Measurements from ENCODE around the gene KNDC1.

Gene KNDC1

GRCh38 chr10:133266056-133266795, 106.2 kb downstream of the KNDC1 start:
- ChIA-PET CTCF (interaction anchor here (0.6 to 1.1 kb wide), 4 partner anchors 9 to 38 kb away, joined by 3 to 5 read pairs (median 4); no protein-coding TSS in a partner anchor), POLR2A (no interaction called here)

More at GRCh38 chr10:133266056-133266795, 106.2 kb downstream of the KNDC1 start:
- Histone ChIP-seq H3K4me1 (ENCODE audit: control insufficient read depth, insufficient read depth, low read length) (peaks cover 3% of the 10 kb centered on the region), H3K36me3 (ENCODE audit: control insufficient read depth in 2 of 2, insufficient read depth in 1 of 2, low read length in 2 of 2) (peaks cover 0 to 10% of the 10 kb centered on the region in 2 experiments; a peak in 1 of 3 replicates), H3K4me3 (ENCODE audit: low read depth, low read length) (no peak overlapping the region), H3K9me3 (ENCODE audit: control insufficient read depth, insufficient read depth, low read depth, low read length) (no peaks in the 10 kb centered on the region), H3K27ac (ENCODE audit: extremely low read depth, low read depth, low read length) (no peak overlapping the region)
- TF ChIP-seq, protein P1, sequence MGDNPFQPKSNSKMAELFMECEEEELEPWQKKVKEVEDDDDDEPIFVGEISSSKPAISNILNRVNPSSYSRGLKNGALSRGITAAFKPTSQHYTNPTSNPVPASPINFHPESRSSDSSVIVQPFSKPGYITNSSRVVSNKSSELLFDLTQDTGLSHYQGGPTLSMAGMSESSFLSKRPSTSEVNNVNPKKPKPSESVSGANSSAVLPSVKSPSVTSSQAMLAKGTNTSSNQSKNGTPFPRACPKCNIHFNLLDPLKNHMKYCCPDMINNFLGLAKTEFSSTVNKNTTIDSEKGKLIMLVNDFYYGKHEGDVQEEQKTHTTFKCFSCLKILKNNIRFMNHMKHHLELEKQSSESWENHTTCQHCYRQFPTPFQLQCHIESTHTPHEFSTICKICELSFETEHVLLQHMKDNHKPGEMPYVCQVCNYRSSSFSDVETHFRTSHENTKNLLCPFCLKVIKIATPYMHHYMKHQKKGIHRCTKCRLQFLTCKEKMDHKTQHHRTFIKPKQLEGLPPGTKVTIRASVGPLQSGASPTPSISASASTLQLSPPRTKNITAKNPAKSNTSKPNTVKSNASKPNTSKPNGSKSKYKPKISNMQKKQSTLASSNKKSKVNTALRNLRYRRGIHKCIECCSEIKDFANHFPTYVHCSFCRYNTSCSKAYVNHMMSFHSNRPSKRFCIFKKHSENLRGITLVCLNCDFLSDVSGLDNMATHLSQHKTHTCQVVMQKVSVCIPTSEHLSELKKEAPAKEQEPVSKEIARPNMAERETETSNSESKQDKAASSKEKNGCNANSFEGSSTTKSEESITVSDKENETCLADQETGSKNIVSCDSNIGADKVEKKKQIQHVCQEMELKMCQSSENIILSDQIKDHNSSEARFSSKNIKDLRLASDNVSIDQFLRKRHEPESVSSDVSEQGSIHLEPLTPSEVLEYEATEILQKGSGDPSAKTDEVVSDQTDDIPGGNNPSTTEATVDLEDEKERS (tag by site-specific recombination; IDR thresholded peaks at IDR 0.05), result no peak
- no peak for TF ChIP-seq ZSCAN4 (tag by site-specific recombination; IDR thresholded peaks at IDR 0.05)
- no peak for TF ChIP-seq ZSCAN5A (tag by site-specific recombination; IDR thresholded peaks at IDR 0.05)
- TF ChIP-seq GLI4 (tag by site-specific recombination; IDR thresholded peaks at IDR 0.05), result no peak
- TF ChIP-seq, protein P2, sequence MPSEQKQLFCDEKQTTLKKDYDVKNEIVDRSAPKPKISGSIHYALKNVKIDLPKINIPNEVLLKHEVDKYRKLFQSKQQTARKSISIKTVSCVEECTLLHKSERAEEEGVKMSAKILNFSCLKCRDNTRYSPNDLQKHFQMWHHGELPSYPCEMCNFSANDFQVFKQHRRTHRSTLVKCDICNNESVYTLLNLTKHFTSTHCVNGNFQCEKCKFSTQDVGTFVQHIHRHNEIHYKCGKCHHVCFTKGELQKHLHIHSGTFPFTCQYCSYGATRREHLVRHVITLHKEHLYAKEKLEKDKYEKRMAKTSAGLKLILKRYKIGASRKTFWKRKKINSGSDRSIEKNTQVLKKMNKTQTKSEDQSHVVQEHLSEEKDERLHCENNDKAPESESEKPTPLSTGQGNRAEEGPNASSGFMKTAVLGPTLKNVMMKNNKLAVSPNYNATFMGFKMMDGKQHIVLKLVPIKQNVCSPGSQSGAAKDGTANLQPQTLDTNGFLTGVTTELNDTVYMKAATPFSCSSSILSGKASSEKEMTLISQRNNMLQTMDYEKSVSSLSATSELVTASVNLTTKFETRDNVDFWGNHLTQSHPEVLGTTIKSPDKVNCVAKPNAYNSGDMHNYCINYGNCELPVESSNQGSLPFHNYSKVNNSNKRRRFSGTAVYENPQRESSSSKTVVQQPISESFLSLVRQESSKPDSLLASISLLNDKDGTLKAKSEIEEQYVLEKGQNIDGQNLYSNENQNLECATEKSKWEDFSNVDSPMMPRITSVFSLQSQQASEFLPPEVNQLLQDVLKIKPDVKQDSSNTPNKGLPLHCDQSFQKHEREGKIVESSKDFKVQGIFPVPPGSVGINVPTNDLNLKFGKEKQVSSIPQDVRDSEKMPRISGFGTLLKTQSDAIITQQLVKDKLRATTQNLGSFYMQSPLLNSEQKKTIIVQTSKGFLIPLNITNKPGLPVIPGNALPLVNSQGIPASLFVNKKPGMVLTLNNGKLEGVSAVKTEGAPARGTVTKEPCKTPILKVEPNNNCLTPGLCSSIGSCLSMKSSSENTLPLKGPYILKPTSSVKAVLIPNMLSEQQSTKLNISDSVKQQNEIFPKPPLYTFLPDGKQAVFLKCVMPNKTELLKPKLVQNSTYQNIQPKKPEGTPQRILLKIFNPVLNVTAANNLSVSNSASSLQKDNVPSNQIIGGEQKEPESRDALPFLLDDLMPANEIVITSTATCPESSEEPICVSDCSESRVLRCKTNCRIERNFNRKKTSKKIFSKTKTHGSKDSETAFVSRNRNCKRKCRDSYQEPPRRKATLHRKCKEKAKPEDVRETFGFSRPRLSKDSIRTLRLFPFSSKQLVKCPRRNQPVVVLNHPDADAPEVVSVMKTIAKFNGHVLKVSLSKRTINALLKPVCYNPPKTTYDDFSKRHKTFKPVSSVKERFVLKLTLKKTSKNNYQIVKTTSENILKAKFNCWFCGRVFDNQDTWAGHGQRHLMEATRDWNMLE (tag by site-specific recombination; conservative IDR thresholded peaks at IDR 0.05; ENCODE audit: low read depth), result no peak
- no peak for TF ChIP-seq ZNF202 (tag by site-specific recombination; IDR thresholded peaks at IDR 0.05; ENCODE audit: borderline replicate concordance)
- no peak for TF ChIP-seq GFI1B (tag by site-specific recombination; IDR thresholded peaks at IDR 0.05)
- TF ChIP-seq ZNF214 (tag by site-specific recombination; IDR thresholded peaks at IDR 0.05; ENCODE audit: borderline replicate concordance), result no peak
- TF ChIP-seq ZNF585B (tag by site-specific recombination; IDR thresholded peaks at IDR 0.05), result no peak
- no peak for TF ChIP-seq ZNF174 (tag by site-specific recombination; IDR thresholded peaks at IDR 0.05)
- no peak for TF ChIP-seq ZFP3 (tag by site-specific recombination; IDR thresholded peaks at IDR 0.05; ENCODE audit: low read depth)
- TF ChIP-seq ZNF530 (tag by site-specific recombination; IDR thresholded peaks at IDR 0.05; ENCODE audit: low read depth), result no peak
- no peak for TF ChIP-seq ZNF658 (tag by site-specific recombination; IDR thresholded peaks at IDR 0.05)
- no peak for TF ChIP-seq KLF10 (tag by site-specific recombination; IDR thresholded peaks at IDR 0.05)
- no peak for TF ChIP-seq ZSCAN16 (tag by site-specific recombination; IDR thresholded peaks at IDR 0.05)
- TF ChIP-seq ZNF211 (tag by site-specific recombination; IDR thresholded peaks at IDR 0.05; ENCODE audit: low read depth), result no peak
- no peak for TF ChIP-seq ZBTB8A (tag by site-specific recombination; IDR thresholded peaks at IDR 0.05)
- TF ChIP-seq ZNF513 (tag by site-specific recombination; IDR thresholded peaks at IDR 0.05), result no peak
- TF ChIP-seq, protein P3, sequence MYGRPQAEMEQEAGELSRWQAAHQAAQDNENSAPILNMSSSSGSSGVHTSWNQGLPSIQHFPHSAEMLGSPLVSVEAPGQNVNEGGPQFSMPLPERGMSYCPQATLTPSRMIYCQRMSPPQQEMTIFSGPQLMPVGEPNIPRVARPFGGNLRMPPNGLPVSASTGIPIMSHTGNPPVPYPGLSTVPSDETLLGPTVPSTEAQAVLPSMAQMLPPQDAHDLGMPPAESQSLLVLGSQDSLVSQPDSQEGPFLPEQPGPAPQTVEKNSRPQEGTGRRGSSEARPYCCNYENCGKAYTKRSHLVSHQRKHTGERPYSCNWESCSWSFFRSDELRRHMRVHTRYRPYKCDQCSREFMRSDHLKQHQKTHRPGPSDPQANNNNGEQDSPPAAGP (tag by site-specific recombination; IDR thresholded peaks at IDR 0.05), result no peak
- TF ChIP-seq ZNF140 (tag by site-specific recombination; IDR thresholded peaks at IDR 0.05), result no peak
